WTC11 (cell line): ENCODE results near the gene PDPN. TPM values are rescaled to one million over a fixed set of nuclear protein-coding genes. Genes with fewer than 3 reads are reported as not detected.

ENCODE experiments used
- ATAC-seq: fragments of 200-7000 bp; cut with Tn5 transposase; 2 replicates; pipeline ENCODE4 v1.10.0; 2021; ENCODE audit warnings: mild to moderate bottlenecking, moderate library complexity
- CTCF ChIA-PET: fragments of 300-600 bp; sonication (Branson Sonifier 250); formaldehyde crosslinking; loops from one replicate; lab custom pipeline; 2021; ENCODE audit warnings: antibody characterized with exemption; lab: Charles Lee
- POLR2A ChIA-PET: fragments of 350-600 bp; sonication (Branson Sonifier 250); formaldehyde crosslinking; loops from one replicate; lab custom pipeline; 2021; ENCODE audit warnings: antibody characterized with exemption; lab: Charles Lee
- DNase-seq: peaks from one replicate; pipeline ENCODE4 v3.0.0; 2021; ENCODE audit warnings: low spot score
- H3K27ac Mint-ChIP-seq: 2 replicates; pipeline ENCODE4 v1.8.0; 2021; ENCODE audit warnings: mixed read lengths
- H3K27me3 Mint-ChIP-seq: 2 replicates; pipeline ENCODE4 v1.8.0; 2021; ENCODE audit warnings: low read depth, mild to moderate bottlenecking, moderate library complexity, mixed read lengths
- H3K36me3 Mint-ChIP-seq: 2 replicates; pipeline ENCODE4 v1.8.0; 2021; ENCODE audit warnings: mixed read lengths
- H3K4me1 Mint-ChIP-seq: 2 replicates; pipeline ENCODE4 v1.8.0; 2022; ENCODE audit warnings: mixed read lengths
- H3K4me3 Mint-ChIP-seq: 2 replicates; pipeline ENCODE4 v1.8.0; 2021; ENCODE audit warnings: mild to moderate bottlenecking, moderate library complexity, mixed read lengths
- H3K9me3 Mint-ChIP-seq: 2 replicates; pipeline ENCODE4 v1.8.0; 2021; ENCODE audit warnings: mixed read lengths
- AR ChIP-seq: fragments of 250-450 bp; sonication (Bioruptor Pico); IDR thresholded peaks from 2 replicates; pipeline ENCODE4 v1.9.0; 2021; ENCODE audit warnings: mild to moderate bottlenecking
- CDX4 ChIP-seq: fragments of 250-450 bp; sonication (Bioruptor Pico); IDR thresholded peaks from 2 replicates; pipeline ENCODE4 v1.9.0; 2021; ENCODE audit warnings: moderate library complexity, mild to moderate bottlenecking, inconsistent platforms, borderline replicate concordance
- CTCF ChIP-seq: fragments of 200-600 bp; IDR thresholded peaks from 2 replicates; pipeline ENCODE4 v1.8.0; 2022; ENCODE audit warnings: antibody characterized with exemption
- E2F5 ChIP-seq: sonication (generic); formaldehyde crosslinking; IDR thresholded peaks from 2 replicates; pipeline ENCODE4 v1.8.1; 2022; ENCODE audit warnings: mild to moderate bottlenecking, moderate library complexity, missing genetic modification reagents
- EMX1 ChIP-seq: fragments of 250-450 bp; sonication (Bioruptor Pico); IDR thresholded peaks from 2 replicates; pipeline ENCODE4 v1.8.0; 2021; ENCODE audit warnings: mild to moderate bottlenecking
- FOXJ3 ChIP-seq: sonication (generic); formaldehyde crosslinking; IDR thresholded peaks from 2 replicates; pipeline ENCODE4 v1.9.0; 2021; ENCODE audit warnings: missing genetic modification reagents, mild to moderate bottlenecking, borderline replicate concordance
- GABPB1 ChIP-seq: sonication (generic); formaldehyde crosslinking; IDR thresholded peaks from 2 replicates; pipeline ENCODE4 v1.8.1; 2023; ENCODE audit warnings: mild to moderate bottlenecking, missing genetic modification reagents
- GTF2I ChIP-seq: fragments of 250-450 bp; sonication (Bioruptor Pico); conservative IDR thresholded peaks from 2 replicates; pipeline ENCODE4 v1.4.0; 2021; ENCODE audit warnings: mild to moderate bottlenecking
- HMGXB4 ChIP-seq: sonication (generic); formaldehyde crosslinking; IDR thresholded peaks from 2 replicates; pipeline ENCODE4 v1.8.1; 2023; ENCODE audit warnings: mild to moderate bottlenecking, moderate library complexity, missing genetic modification reagents
- IRF2 ChIP-seq: sonication (generic); formaldehyde crosslinking; IDR thresholded peaks from 2 replicates; pipeline ENCODE4 v1.8.0; 2022; ENCODE audit warnings: low read depth, missing genetic modification reagents, borderline replicate concordance
- MYBL2 ChIP-seq: sonication (generic); formaldehyde crosslinking; IDR thresholded peaks from 2 replicates; pipeline ENCODE4 v1.8.1; 2023; ENCODE audit warnings: mild to moderate bottlenecking, moderate library complexity, missing genetic modification reagents
- NR3C1 ChIP-seq: sonication (generic); formaldehyde crosslinking; conservative IDR thresholded peaks from 2 replicates; pipeline ENCODE4 v1.8.1; 2023; ENCODE audit warnings: low read depth, mild to moderate bottlenecking, missing genetic modification reagents
- PRRX2 ChIP-seq: fragments of 250-450 bp; sonication (Bioruptor Pico); IDR thresholded peaks from 2 replicates; pipeline ENCODE4 v1.8.0; 2021; ENCODE audit warnings: mild to moderate bottlenecking
- SMAD3 ChIP-seq: sonication (generic); formaldehyde crosslinking; IDR thresholded peaks from 2 replicates; pipeline ENCODE4 v1.8.0; 2022; ENCODE audit warnings: missing genetic modification reagents, mild to moderate bottlenecking, borderline replicate concordance
- STAT6 ChIP-seq: sonication (generic); formaldehyde crosslinking; conservative IDR thresholded peaks from 2 replicates; pipeline ENCODE4 v1.8.1; 2023; ENCODE audit warnings: mild to moderate bottlenecking, low read depth, missing genetic modification reagents, moderate library complexity
- TEAD1 ChIP-seq: sonication (generic); formaldehyde crosslinking; IDR thresholded peaks from 2 replicates; pipeline ENCODE4 v1.8.0; 2022; ENCODE audit warnings: mild to moderate bottlenecking, missing genetic modification reagents
- ZNF416 ChIP-seq: fragments of 250-450 bp; sonication (Bioruptor Pico); IDR thresholded peaks from 2 replicates; pipeline ENCODE4 v1.9.0; 2021; ENCODE audit warnings: mild to moderate bottlenecking, inconsistent platforms
- ZNF425 ChIP-seq: fragments of 250-450 bp; sonication (Bioruptor Pico); conservative IDR thresholded peaks from 2 replicates; pipeline ENCODE4 v1.9.0; 2021; ENCODE audit warnings: mild to moderate bottlenecking
- total RNA-seq: library from RNA; stranded (reverse); gene quantifications from 3 replicates; pipeline ENCODE4 v1.2.3, GENCODE V29; 2021

Gene PDPN
- total RNA-seq, 1 experiment from 2014 or later: 158 TPM

GRCh38 chr1:13595411-13595810, 11.8 kb downstream of the PDPN start (continued):
- TF ChIP-seq CDX4 (CRISPR knock-in tag): no peak
- TF ChIP-seq GABPB1 (CRISPR knock-in tag): no peak
- no peak for TF ChIP-seq EMX1 (CRISPR knock-in tag)
- TF ChIP-seq E2F5: no peak

- CTCF ChIA-PET: no interaction called here
- TF ChIP-seq MYBL2 (CRISPR knock-in tag): no peak
- TF ChIP-seq SMAD3 (CRISPR knock-in tag): no peak
- TF ChIP-seq IRF2 (CRISPR knock-in tag): no peak
- TF ChIP-seq FOXJ3 (CRISPR knock-in tag): no peak
- TF ChIP-seq ZNF416 (CRISPR knock-in tag): no peak
- no peak for TF ChIP-seq HMGXB4
- no peak for TF ChIP-seq NR3C1 (CRISPR knock-in tag)
- TF ChIP-seq CTCF: no peak
- TF ChIP-seq PRRX2 (CRISPR knock-in tag): no peak
- no peak for TF ChIP-seq TEAD1 (CRISPR knock-in tag)
- TF ChIP-seq ZNF425 (CRISPR knock-in tag): no peak
- TF ChIP-seq GTF2I: no peak
- no peak for TF ChIP-seq AR (CRISPR knock-in tag)
- no peak for TF ChIP-seq STAT6 (CRISPR knock-in tag)
- no peak overlapping the region for H3K4me3 Mint-ChIP-seq
- H3K36me3 Mint-ChIP-seq: peaks cover 19% of the 10 kb centered on the region
- H3K4me1 Mint-ChIP-seq: peaks cover 47% of the 10 kb centered on the region
- no peaks in the 10 kb centered on the region for H3K9me3 Mint-ChIP-seq
- ATAC-seq (no peak), DNase-seq (no peak)
- H3K27ac Mint-ChIP-seq: no peak overlapping the region
- POLR2A ChIA-PET: no interaction called here
- no peaks in the 10 kb centered on the region for H3K27me3 Mint-ChIP-seq
These were observed 13.5 kb downstream of the PDPN start for GRCh38 chr1:13597166-13597565.
